GM18858 (cell line): ENCODE results near the gene ZBTB16.

ENCODE experiments used
- ATAC-seq: cut with Tn5 transposase; IDR thresholded peaks from one replicate; pipeline ENCODE4 v1.9.1; 2021; ENCODE audit not compliant: unreplicated experiment

The ZBTB16 gene

GRCh38 chr11:114180301-114181055, 121.0 kb downstream of the ZBTB16 start:
- no peak for ATAC-seq

GRCh38 chr11:114181195-114181594, 121.7 kb downstream of the ZBTB16 start:
- ATAC-seq = no peak

GRCh38 chr11:114181752-114182151, 122.2 kb downstream of the ZBTB16 start:
- no peak for ATAC-seq

- no peak for ATAC-seq
Measured at GRCh38 chr11:114182471-114183043, 123.0 kb downstream of the ZBTB16 start.

GRCh38 chr11:114183044-114183511, 123.6 kb downstream of the ZBTB16 start:
- no peak for ATAC-seq

GRCh38 chr11:114185436-114185835, 125.9 kb downstream of the ZBTB16 start:
- no peak for ATAC-seq

GRCh38 chr11:114187173-114187572, 127.7 kb downstream of the ZBTB16 start:
- ATAC-seq = no peak

GRCh38 chr11:114188851-114189570, 129.5 kb downstream of the ZBTB16 start:
- ATAC-seq = no peak

- no peak for ATAC-seq
Measured at GRCh38 chr11:114190630-114191029, 131.1 kb downstream of the ZBTB16 start.

- no peak for ATAC-seq
Measured at GRCh38 chr11:114191893-114192292, 132.4 kb downstream of the ZBTB16 start.

- ATAC-seq = no peak
Measured at GRCh38 chr11:114192841-114193389, 133.4 kb downstream of the ZBTB16 start.

- no peak for ATAC-seq
Measured at GRCh38 chr11:114193730-114194679, 134.5 kb downstream of the ZBTB16 start.

GRCh38 chr11:114194702-114195101, 135.2 kb downstream of the ZBTB16 start:
- ATAC-seq = no peak

GRCh38 chr11:114195151-114195550, 135.6 kb downstream of the ZBTB16 start:
- ATAC-seq = no peak

GRCh38 chr11:114195981-114196731, 136.6 kb downstream of the ZBTB16 start:
- no peak for ATAC-seq

GRCh38 chr11:114196997-114197703, 137.6 kb downstream of the ZBTB16 start:
- ATAC-seq = no peak

- no peak for ATAC-seq
Measured at GRCh38 chr11:114197799-114198500, 138.4 kb downstream of the ZBTB16 start.

- no peak for ATAC-seq
Measured at GRCh38 chr11:114199051-114199450, 139.5 kb downstream of the ZBTB16 start.
